Endothelial cell of umbilical vein (primary cell): ENCODE data around the gene ABLIM1. TPM values are rescaled to one million over a fixed set of nuclear protein-coding genes. Genes with fewer than 3 reads are reported as not detected.

Experiments
- BruUV-seq: library from RNA; stranded (reverse); fragments of 400-500 nt; replicated peaks from 2 replicates; lab custom pipeline; 2021; lab: Mats Ljungman, UMichigan
- CTCF ChIA-PET: fragments of 300-600, 350-600 bp; sonication (Branson Sonifier 250); formaldehyde crosslinking; loops from one replicate; lab custom pipeline; 2021; ENCODE audit warnings: antibody characterized with exemption, inconsistent platforms; lab: Charles Lee
- POLR2A ChIA-PET: fragments of 300-600, 350-600 bp; sonication (Branson Sonifier 250); formaldehyde crosslinking; loops from one replicate; lab custom pipeline; 2021; ENCODE audit warnings: antibody characterized with exemption, inconsistent platforms; lab: Charles Lee
- DNase-seq: peaks from one replicate; pipeline ENCODE4 v3.0.0-alpha.2; 2011; ENCODE audit warnings: low read depth, low spot score
- FAIRE-seq: peaks from 2 replicates; lab custom pipeline; 2011; peaks lifted over from hg19 to GRCh38; lab: Jason Lieb, UNC
- H2AFZ ChIP-seq: 2 replicates; pipeline ENCODE4 v1.6.0; 2012; ENCODE audit warnings: low read depth, low read length, control low read depth, inconsistent platforms
- H3K27ac ChIP-seq: 2 replicates; pipeline ENCODE4 v1.5.1; 2011; ENCODE audit warnings: low read depth, mild to moderate bottlenecking, control low read depth, low read length, moderate library complexity; ENCODE audit not compliant: insufficient read depth
- H3K27me3 ChIP-seq, 2 experiments: 2 replicates each; pipeline versions ENCODE4 v1.6.0 to v1.6.1; 2011; ENCODE audit warnings: low read length in 2 of 2, mixed read lengths in 1 of 2; ENCODE audit not compliant: control insufficient read depth in 2 of 2, insufficient read depth in 2 of 2
- H3K36me3 ChIP-seq, 2 experiments: 2 replicates in 1 of 2; 3 replicates in 1 of 2; pipeline ENCODE4 v1.5.1; 2011; ENCODE audit warnings: low read length in 2 of 2, mild to moderate bottlenecking in 1 of 2, moderate library complexity in 1 of 2; ENCODE audit not compliant: control insufficient read depth in 2 of 2, insufficient read depth in 2 of 2; ENCODE audit errors: extremely low read depth in 1 of 2
- H3K4me1 ChIP-seq: 3 replicates; pipeline ENCODE4 v1.5.1; 2011; ENCODE audit warnings: mild to moderate bottlenecking, low read length; ENCODE audit not compliant: control insufficient read depth, insufficient read depth; ENCODE audit errors: extremely low read depth
- H3K4me2 ChIP-seq: 2 replicates; pipeline ENCODE4 v1.6.1; 2011; ENCODE audit warnings: low read length, control low read depth, mixed read lengths; ENCODE audit not compliant: insufficient read depth
- H3K4me3 ChIP-seq, 3 experiments: fragments of 200-600 bp in 1 of 3; sonication (generic), shearing (Covaris generic) in 1 of 3; replicated peaks in 1 of 3; 2 replicates each; pipeline ENCODE4 v1.5.1; 2011 to 2016; ENCODE audit warnings: control low read depth in 3 of 3, low read length in 3 of 3, mild to moderate bottlenecking in 2 of 3, inconsistent platforms in 1 of 3, low read depth in 1 of 3, moderate library complexity in 1 of 3; ENCODE audit not compliant: insufficient read depth in 1 of 3
- H3K79me2 ChIP-seq: 2 replicates; pipeline ENCODE4 v1.6.0; 2012; ENCODE audit warnings: low read length, inconsistent platforms; ENCODE audit not compliant: control insufficient read depth, insufficient read depth
- H3K9ac ChIP-seq: replicated peaks from 2 replicates; pipeline ENCODE3; 2011; ENCODE audit warnings: low read length, control low read depth; ENCODE audit not compliant: insufficient read depth; ENCODE audit errors: extremely low read depth
- H3K9me1 ChIP-seq: replicated peaks from 3 replicates; pipeline ENCODE4 v1.6.0; 2011; ENCODE audit warnings: mild to moderate bottlenecking, low read length; ENCODE audit not compliant: control insufficient read depth, insufficient read depth; ENCODE audit errors: extremely low read depth
- H3K9me3 ChIP-seq: replicated peaks from 2 replicates; pipeline ENCODE4 v1.5.1; 2012; ENCODE audit warnings: low read length, inconsistent platforms; ENCODE audit not compliant: control insufficient read depth, insufficient read depth
- H4K20me1 ChIP-seq: replicated peaks from 2 replicates; pipeline ENCODE3; 2011; ENCODE audit warnings: mild to moderate bottlenecking, low read length; ENCODE audit not compliant: control insufficient read depth, insufficient read depth; ENCODE audit errors: extremely low read depth
- CTCF ChIP-seq, 2 donors: IDR thresholded peaks; 1 replicate in 1 of 2; 2 replicates in 1 of 2; pipeline ENCODE4 v1.5.1; 2011; ENCODE audit warnings: low read length in 2 of 2, mild to moderate bottlenecking in 2 of 2, moderate library complexity in 2 of 2, control low read depth in 1 of 2, inconsistent platforms in 1 of 2, low read depth in 1 of 2; ENCODE audit not compliant: insufficient read depth in 1 of 2; ENCODE audit errors: extremely low read depth in 1 of 2
- EZH2 ChIP-seq: IDR thresholded peaks from 2 replicates; pipeline ENCODE4 v1.6.1; 2012; ENCODE audit warnings: borderline replicate concordance, low read depth, mild to moderate bottlenecking, moderate library complexity, low read length, inconsistent platforms; ENCODE audit not compliant: severe bottlenecking
- FOS ChIP-seq: IDR thresholded peaks from 2 replicates; pipeline ENCODE4 v1.6.1; 2011; ENCODE audit warnings: mild to moderate bottlenecking, low read length, moderate library complexity, borderline replicate concordance; ENCODE audit not compliant: insufficient read depth
- GATA2 ChIP-seq: IDR thresholded peaks from 2 replicates; pipeline ENCODE4 v1.7.0; 2011; ENCODE audit warnings: low read depth, mild to moderate bottlenecking, moderate library complexity, mixed read lengths, low read length; ENCODE audit not compliant: insufficient read length, insufficient read depth
- JUN ChIP-seq: IDR thresholded peaks from 2 replicates; pipeline ENCODE4 v1.6.1; 2011; ENCODE audit warnings: borderline replicate concordance, low read depth; ENCODE audit not compliant: insufficient read length, insufficient read depth
- MAX ChIP-seq: IDR thresholded peaks from 2 replicates; pipeline ENCODE4 v1.6.1; 2011; ENCODE audit not compliant: insufficient read depth, insufficient read length
- MYC ChIP-seq: IDR thresholded peaks from one replicate; pipeline ENCODE4 v1.6.1; 2011; ENCODE audit warnings: mild to moderate bottlenecking, low read depth, low read length
- POLR2A ChIP-seq: IDR thresholded peaks from 2 replicates; pipeline ENCODE4 v1.6.1; 2012; ENCODE audit warnings: low read depth, mild to moderate bottlenecking, control low read depth, low read length
- POLR2AphosphoS5 ChIP-seq: IDR thresholded peaks from 2 replicates; pipeline ENCODE4 v1.6.1; 2012; ENCODE audit warnings: low read depth, mild to moderate bottlenecking, control low read depth, low read length, moderate library complexity; ENCODE audit not compliant: insufficient read depth
- dilution Hi-C: fragments of 300-500 bp; cut with MboI; formaldehyde crosslinking; loops from one replicate; pipeline ENCODE4 v1.15.0; 2019; ENCODE audit warnings: low sequenced_read_pairs; ENCODE audit not compliant: extremely low pct_ligation_motif_present
- intact Hi-C: fragments of 100-400 bp; cut with micrococcal nuclease; formaldehyde crosslinking; loops from one replicate; pipeline ENCODE4 v1.10.0; 2022
- polyA plus RNA-seq, 4 experiments: library from polyadenylated mRNA; depleted of rRNA in 3 of 4; stranded (reverse) in 3 of 4; unstranded in 1 of 4; fragments of >200 nt; gene quantifications; 2 replicates each; pipeline versions ENCODE4 v1.2.1 to v1.2.3, GENCODE V29; 2011 to 2012; ENCODE audit warnings: missing spikeins in 1 of 4
- total RNA-seq: library from RNA; stranded (reverse); gene quantifications from 2 replicates; pipeline ENCODE4 v1.2.3, GENCODE V29; 2021

The ABLIM1 gene
- total and polyA plus RNA-seq, 2 donors (not counting 3 experiments of a cell fraction or from before 2014, with no cell fraction given) = 128 to 235 TPM

DNA sequence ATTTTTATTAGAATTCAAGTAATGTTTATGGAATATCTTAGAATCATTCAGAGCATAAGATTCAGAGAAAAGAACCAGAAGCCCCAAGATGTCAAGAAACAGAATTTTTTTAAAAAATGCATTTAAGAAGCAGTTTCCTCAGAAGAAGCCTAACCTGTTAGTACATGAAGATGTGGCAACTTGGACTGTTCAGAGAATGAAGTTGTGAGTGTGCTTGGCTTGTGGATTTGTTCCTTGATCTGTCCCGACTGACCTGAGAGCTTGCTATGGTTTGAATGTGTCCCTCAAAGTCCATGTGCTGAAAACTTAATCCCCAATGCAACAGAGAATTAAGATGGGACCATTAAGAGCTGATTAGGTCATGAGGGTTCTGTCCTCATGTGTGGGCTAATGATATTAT, 240.0 kb downstream of the ABLIM1 start:
- H2AFZ ChIP-seq = no peak overlapping the region
- ChIA-PET POLR2A (no interaction called here), CTCF (no interaction called here)
- BruUV-seq = no TSS peak
- DNase-seq = no peak
- H3K9ac ChIP-seq = no peak overlapping the region
- no peaks in the 10 kb centered on the region for H3K79me2 ChIP-seq
- intact Hi-C loops = no loop called here
- no peaks in the 10 kb centered on the region for H3K36me3 ChIP-seq
- no peak overlapping the region for H3K4me2 ChIP-seq
- dilution Hi-C loops = no loop called here
- no peak for TF ChIP-seq POLR2AphosphoS5
- TF ChIP-seq GATA2 = no peak
- no peak for TF ChIP-seq EZH2
- no peak for TF ChIP-seq MAX
- TF ChIP-seq FOS = no peak
- no peak for TF ChIP-seq POLR2A
- no peak for TF ChIP-seq CTCF (IDR thresholded peaks at IDR 0.05; ENCODE audit: extremely low read depth in 1 of 2, insufficient read depth in 1 of 2, low read depth in 1 of 2, low read length in 2 of 2)
- no peak for TF ChIP-seq JUN
- no peak for TF ChIP-seq MYC
- no peaks in the 10 kb centered on the region for H3K9me1 ChIP-seq
- no peaks in the 10 kb centered on the region for H3K9me3 ChIP-seq
- H3K27me3 ChIP-seq = peaks cover 14 to 32% of the 10 kb centered on the region in 2 experiments
- no peaks in the 10 kb centered on the region for H4K20me1 ChIP-seq
- H3K4me1 ChIP-seq = peaks cover 4% of the 10 kb centered on the region
- H3K4me3 ChIP-seq = no peak overlapping the region
- H3K27ac ChIP-seq = no peak overlapping the region
- FAIRE-seq = no peak
